Activated T-cell treated with anti-CD3 and anti-CD28 coated beads, Interleukin-2, amount 50 U/mL, for 1 hour (primary cell): Measurements from ENCODE around the gene TENT5C.
A peak's percentile ranks its signal among the peaks of the same experiment; 100 is the strongest.
"Not testable (repeated sequence)": the region's sequence is repeated elsewhere in the genome, so short reads cannot be mapped to it uniquely, and the experiment has no call there.

Experiments used
- DNase-seq: peaks from one replicate; pipeline ENCODE4 v3.0.0-alpha.2; 2020

The TENT5C gene

DNA sequence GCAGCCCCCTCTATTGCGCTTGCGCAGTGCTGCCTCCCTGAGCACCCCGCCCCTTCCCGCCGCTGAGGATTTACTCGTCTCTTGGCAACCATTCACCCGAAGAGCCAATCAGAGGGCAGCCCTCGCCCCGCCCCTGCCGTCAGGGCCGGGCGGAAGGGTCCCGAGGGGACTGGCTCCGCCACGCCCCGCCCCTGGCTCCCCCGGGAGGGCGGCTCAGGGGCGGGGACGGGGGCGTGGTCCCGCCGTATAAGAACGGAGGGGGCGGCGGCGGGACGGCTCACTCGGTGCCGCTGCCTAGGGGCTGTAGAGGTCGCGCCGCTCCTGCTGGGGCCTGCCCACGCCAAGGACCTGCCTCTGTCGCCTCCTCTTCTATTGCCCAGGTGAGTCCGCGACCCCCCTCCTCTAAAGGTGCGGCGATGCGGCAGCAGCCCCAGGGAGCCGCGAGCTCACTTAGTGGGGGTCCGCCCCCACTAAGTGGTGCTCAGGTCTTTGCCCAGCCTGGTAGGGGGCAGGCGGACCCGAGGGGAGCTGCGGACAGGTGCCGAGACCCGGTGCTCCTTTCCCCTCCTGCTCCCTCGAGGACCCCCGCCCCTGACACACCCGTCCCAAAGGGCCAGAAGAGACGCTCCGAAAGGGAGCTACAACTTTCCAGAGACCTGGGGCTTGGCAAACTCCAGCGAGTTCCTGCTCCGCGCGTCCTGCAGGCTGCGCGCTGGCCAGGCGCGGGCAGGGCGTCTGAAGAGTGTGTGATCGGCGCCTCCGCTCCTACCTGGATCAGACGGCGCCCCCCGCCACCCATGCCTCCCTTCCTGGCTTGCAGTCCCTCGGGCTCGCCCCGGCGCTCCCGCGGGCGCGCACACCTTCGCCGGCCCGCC, at the start of gene TENT5C:
Gene TENT5C, plus strand, starts transcription at position 275 of the 875 bp plus-strand sequence. CDS start 16,821 bp downstream, outside the sequence.
- peak; percentile 99 for DNase-seq

DNA sequence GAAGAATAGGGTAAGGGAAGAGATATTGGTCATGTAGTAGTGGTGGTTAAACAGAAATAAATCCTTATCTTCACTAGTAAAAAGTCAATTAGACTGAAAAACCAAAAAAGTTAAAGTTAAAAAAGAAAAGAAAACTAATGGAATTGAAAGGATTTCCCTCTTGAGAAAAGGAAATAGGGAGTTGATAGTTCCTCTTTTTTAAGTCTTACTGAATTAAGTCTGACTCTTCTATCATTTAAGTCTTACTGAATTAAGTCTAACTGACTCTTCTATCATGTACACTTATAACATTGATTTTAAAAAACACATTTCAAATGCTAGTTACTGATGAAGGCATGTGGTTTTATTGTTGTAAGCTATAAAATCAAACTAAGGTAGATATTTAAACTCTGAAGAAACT, 49.5 kb upstream of the TENT5C start:
- DNase-seq, result no peak

DNA sequence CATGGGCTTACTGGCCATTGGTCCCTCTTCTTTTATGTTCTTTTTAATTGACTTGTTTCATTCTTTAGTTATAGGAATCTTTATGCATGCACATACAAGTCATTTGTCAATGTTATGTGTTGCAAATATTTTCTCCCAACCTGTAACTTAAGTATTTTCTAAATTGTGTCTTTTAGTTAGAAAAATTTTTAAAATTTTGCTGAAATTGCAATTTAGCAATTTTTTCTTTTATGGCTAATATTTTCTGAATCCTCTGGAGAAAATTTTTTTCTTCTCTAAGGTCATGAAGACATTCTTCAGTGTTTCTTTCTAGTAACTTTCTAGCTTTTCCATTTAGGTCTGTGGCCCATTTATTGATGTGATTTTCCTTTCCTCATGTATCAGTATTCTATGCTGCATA, 48.9 kb upstream of the TENT5C start:
- no peak for DNase-seq

DNA sequence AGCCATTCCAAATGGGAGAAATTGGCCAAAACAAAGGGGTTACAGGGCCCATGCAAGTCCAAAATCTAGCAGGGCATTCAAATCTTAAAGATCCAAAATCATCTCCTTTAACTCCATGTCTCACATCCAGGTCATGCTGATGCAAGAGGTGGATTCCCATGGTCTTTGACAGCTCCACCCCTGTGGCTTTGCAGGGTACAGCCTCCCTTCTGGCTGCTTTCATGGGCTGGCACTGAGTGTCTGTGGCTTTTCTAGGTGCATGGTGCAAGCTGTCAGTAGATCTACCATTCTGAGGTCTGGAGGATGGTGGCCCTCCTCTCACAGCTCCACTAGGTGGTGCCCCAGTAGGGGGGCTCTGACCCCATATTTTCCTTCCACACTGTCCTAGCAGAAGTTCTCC, 47.4 kb upstream of the TENT5C start:
- DNase-seq, result not testable (repeated sequence)

DNA sequence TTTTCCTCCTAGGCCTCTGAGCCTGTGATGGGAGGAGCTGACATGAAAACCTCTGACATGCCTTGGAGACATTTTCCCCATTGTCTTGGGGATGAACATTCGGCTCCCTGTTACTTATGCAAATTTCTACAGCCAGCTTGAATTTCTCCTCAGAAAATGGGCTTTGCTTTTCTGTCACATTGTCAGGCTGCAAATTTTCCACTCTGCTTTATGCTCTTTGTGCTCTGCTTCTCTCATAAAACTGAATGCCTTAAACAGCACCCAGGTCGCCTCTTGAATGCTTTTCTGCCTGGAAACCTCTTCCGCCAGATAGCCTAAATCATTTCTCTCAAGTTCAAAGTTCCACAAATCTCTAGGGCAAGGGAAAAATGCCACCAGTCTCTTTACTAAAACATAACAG, 46.7 kb upstream of the TENT5C start:
- DNase-seq, result no peak

DNA sequence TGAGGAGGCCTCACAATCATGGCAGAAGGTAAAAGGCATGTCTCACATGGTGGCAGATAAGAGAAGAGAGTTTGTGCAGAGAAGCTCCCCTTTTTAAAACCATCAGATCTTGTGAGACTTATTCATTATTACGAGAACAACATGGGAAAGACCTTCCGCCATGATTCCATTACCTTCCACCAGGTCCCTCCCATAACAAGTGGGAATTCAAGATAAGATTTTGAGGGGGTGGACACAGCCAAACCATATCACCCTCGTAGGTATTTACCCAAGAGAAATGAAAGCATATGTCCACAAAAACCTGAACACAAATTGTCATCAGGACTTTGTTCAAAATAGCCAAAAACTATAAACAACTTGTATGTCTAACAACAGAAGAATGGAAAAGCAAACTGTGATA, 45.9 kb upstream of the TENT5C start:
- no peak for DNase-seq

DNA sequence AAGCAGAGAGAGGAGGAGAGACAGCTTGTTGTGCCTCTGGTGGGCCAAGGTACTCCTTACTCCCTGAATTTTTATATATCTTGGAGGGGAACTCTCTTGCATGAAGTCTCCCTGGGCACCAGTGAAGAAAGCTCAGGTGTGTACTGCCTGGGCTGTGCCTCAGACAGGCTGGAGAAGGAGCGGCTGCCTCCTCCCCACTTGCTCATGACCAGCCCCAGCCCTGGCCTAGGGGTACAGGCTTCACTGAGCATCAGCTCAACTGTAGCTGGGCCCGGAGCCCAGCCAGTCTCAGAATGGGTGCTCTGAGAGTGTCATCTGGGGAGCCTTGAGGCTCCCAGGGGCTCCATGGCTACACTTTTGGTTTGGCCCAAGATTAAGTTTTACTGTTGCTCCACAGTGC, 44.8 kb upstream of the TENT5C start:
- no peak for DNase-seq

DNA sequence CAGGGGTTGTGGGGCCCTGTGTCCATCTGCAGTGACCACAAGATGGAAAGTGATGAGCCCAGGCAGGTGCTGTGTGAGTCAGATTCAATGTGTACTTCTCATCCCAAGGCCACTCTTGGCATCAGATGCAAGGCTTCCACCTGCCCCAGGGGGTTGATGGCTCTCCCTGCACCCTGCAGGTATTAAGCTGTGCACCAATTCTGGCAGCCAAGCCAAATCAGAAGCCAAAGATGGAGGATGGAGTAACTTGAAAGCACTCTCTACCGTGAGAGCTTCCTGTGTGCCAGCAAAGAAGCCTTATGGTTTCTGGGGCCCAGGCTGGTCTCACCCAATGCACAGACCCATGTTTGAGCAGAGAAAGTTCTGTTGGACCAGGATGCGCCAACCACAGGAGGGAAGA, 44.3 kb upstream of the TENT5C start:
- DNase-seq, result no peak

DNA sequence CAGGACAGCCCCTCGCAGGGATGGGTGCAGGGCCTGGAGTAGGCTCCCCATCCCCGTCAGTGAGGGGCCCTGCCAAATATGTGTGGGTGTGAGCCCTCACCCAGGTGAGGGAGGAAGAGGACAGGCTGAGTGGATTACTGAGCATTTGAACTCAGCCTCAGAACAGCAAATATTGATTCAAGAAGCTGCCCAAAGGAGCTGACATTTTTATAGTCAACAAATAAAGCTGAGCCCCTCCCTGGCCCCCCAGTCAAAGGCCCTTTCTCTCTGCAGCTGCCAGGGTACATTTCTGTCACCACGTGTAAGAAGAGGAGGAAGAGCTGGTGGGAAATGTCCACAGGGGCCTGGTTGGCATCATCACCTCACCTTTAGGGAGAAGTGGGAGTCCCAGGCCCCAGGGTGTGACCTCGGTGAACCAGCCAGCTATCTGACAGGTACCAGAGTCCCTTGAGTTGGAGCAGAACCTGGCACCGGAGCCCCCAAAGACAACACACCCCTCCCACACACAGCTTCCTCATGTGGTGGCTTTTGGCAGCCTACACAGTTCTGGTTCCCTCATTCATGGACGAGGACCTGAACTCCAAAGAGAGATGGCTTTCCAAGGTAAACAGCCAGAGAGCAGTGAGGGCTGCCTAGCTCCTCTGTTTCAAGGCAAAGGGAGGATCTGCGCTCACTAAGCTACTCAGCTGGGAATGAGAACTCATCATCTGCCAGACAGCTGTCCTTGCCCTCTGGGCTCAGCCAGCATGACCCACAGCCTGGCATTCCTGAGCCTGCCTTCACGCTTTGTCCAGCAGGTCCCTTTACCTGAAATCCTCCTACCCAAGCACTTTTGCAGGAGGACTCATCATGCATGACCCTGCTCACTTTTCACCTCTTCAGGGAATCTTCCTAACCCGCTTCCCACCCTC, 43.0 kb upstream of the TENT5C start:
- DNase-seq, result no peak

DNA sequence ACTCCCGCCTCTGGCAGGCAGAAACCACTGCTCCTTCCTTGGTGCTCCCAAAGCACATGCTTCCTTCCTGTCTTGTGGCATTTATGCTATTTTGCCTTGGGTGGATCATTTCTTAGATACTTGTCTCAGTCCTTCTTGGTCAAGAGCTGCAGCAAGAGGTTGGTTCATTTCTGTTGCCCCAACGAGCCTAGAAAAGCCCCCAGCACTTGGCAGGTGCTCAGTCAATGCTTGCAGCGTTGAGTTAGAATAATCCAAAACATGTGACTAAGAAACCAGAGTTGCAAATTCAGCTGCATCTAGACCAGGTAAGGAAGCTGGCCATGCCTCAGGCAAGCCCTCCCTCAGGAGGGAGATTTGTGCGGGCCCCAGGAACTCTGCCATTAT, 42.4 kb upstream of the TENT5C start:
- DNase-seq, result no peak

DNA sequence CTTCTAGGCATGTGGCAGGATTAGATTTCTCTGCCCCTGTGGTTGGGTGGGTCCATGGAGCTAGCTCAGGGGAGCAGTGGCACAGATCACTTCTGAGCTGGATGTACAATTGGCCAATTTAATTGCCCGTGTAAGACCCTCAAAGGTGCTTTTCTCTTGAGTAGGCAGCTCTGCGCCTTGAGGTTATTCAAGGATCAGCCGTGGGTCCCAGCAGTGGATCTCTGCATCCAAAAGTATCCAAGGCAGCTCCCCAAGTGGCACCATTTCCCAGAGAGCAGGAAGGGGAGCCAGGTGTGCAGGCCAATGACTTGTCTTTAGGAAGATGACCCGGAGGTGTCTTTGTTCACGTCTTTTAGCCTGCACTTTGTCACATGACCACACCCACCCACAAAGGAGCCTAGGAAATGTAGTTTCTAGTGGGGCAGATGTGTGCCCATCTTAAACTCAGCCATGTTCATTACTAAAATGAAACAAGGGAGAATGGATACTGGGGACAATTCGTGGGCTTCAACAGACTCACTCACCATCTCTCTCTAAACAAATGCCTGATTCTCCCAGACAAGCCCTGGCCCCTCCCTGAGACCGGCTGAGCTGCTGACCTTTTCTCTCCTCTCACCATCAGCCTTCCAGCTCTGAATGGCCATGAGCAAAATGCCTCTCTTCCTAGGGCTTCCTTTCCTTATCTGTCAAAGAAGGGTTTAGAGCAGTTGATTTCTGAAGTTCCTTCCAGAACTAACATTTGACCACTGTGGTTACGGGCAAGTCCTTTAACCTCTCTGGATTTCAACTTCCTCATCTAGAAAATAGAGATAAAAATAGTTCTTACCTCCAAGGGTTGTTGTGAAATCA, 41.4 kb upstream of the TENT5C start:
- DNase-seq, result no peak

DNA sequence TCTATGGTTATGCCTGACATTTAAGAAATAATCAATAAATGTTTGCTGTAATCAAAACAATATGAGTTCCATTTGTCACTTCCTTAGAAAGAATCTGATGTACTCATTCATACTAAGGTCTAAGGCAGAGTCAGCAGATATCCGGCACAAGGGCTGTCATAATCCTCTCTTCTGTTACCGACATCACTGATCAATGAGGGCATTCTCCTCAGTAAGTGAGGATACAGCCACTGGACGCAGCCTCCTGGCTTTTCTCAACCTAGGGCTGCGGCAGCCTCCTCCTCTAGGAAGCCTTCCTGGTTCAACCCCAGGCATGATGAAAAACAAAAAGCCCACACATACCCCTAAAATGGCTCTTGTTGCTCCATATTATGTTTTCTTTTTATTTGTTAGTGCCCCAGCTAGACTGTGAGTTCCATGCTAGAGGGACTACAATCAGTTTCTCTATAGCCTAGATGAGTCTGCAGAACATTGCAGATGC, 40.7 kb upstream of the TENT5C start:
- DNase-seq, result no peak

DNA sequence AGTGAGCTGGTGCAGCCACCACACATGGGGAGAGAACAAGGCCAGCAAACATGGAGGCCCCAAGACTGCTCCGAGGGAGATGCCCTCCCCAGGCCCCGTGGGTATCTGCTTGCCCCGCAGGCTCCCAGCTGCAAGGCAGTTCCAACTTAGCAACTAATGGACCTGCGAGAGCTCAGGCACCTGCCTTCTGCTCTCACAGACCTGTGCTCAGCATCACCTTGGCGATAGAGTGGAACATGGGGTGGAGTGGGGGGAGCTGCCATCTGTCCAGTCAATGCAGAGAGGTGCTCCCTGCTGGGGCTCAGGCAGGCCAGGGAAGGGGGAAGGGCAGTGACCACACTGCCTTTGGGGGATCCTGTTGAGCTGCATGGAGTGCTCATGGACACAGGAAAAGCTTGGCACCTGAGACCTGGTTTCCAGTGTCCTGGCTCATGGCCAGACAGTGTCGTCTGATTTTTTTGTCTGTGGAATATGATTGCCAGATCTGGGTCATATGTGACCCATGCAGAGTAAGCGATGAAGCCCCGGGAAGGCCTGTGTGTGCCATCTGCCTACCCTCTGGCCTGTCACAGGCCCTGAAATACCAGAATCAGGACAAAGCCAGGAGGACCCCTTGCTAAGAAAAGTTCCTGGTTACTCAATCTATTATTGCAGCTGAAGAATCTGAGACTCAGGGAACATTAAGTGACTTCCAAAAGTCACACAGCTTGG, 39.9 kb upstream of the TENT5C start:
- DNase-seq, result no peak

DNA sequence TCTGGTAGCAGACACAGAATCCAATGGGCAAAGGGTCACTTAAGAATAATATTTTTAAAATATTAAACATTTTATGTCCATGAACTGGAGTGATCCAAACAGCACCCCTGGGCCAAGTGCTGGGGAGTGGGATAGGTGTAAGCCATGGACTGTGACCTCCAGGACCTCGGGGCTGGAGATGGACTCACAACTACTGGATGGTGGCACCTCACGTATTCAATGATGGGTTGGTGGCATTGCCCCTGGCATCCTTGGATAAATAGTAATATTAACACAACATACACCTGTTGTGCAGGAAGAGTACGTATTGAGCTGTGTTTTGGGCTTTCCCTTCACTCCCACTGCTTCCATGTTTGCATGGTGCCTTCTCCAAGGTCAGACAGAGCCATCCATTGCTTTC, 39.3 kb upstream of the TENT5C start:
- no peak for DNase-seq

DNA sequence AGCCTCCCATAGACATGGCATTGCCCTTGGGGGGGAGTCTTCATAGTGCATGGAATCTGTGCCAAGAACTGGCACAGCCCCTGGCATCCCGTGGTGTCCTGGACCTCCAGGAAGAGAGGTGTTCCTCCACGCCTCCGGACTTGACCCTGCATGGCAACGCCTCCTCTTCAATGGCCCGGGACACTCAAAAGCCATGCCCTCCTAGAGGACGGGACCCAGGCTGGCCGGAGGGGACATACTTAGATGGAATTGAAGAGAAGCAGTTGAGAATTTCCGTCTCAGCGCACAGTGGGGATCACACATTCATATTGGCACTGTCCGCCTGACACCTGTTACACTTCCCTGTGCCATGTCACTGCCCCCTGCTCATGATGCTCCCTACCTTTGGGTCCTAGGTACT, 38.4 kb upstream of the TENT5C start:
- no peak for DNase-seq

DNA sequence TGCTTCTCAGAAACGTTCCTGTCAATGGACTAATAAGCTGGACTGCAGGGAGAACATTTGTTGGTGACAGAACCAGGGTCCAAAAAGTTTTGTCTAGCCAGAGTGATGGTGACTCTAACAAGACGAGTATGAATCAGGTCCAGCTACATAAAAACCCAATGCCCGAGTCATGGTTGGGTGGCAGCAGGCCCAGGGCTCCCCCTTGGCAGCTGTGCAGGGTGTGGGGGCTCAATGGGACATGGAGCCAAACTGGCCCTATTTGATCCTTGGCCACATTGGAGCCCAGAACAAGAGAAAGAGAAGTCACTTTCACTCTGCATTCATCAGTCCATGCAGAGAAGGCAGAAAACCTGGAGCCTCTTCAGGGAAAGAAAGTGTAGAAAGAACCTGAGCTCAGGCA, 37.9 kb upstream of the TENT5C start:
- no peak for DNase-seq

DNA sequence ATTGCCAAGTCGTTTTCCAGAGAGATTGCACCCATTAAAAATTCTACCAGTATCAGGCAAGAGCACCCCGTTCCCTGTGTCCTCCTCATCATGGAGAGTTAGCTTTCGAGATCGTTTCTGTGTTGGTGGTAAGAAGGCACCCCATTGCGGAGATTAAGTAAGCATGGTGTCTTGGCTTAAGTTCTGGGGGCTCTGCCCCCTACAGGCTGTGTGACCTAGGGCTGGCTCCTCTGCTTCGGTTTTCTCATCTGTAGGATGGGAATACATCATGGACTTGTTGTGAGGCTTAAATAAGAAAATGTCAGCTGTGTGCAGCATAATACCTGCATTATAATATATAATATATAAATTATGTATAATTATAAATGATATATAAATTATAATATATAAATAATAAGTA, 36.8 kb upstream of the TENT5C start:
- no peak for DNase-seq

DNA sequence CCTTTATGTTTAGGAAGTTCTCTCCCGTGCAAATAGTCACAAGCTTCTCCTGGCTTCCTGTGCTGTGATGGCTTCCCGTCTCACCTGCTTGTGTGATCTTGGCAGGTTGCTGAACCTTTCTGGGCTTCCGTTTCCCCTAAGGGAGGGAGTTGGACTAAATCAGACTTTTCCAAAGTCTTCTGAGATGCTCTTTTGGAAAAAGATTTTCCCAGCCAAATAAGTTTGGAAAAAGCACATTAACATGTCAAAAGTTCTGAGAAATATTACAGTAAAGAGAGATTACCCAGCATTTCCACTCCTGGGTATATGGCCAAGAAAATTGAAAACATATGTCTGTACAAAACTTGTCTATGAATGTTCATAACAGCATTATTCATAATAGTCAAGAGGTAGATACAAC, 36.0 kb upstream of the TENT5C start:
- DNase-seq, result no peak

DNA sequence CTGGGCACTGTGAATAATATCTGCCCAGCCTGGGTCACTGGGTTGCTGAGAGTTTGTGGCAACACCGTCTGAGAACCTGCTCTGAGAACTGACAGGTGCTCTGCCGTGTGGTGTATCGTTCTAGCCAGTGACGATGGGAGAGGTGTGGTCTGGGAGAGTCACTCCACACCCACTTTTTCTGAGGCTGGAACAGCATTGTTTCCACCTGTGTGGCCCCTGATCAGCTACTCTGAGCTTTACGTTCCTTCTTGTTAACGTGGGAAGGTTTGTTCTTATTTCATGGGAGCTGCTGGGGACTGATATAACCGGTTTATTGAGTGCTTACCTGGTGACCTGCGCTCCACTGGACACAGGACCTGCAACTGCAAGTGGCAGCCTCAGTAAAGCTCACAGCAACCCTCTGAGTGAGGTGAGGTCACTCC, 34.8 kb upstream of the TENT5C start:
- no peak for DNase-seq

DNA sequence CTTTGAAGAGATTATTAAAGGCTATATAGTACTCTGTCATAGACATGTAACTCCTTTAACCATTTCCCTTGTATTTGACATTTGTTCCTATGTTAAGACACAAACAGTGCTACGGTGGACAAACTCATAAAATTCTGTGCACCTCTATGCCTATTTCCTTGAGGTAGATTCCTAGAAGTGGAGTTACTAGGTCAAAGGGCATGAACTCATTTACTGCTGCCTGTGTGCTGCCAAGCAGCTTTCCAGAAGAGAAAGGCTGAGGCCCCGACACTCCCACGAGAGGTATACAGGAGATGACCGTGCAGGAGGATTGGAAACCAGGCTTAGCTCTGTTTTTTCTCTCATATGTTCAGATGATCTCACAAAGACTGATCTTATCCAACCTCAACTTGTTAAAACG, 34.4 kb upstream of the TENT5C start:
- DNase-seq, result no peak

DNA sequence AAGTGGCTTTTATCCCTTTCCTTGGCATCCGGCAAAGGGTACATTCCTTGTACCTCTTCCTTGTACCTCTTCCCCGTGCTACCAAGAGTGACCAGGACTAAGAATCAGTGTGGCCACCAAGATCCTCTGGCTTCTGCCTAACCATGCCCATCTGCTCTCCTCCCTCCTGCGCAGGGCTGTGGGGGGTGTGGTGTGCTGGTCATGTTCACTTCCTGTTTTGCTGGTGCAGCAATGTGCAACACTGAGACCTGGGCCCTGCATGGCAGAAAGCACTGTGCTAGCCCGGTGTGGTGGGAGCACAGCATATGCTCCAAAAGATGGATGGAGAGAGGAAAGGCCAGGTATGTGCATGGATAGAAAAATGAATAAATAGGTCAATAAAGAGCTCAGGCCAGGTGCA, 33.3 kb upstream of the TENT5C start:
- DNase-seq, result peak; percentile 29

DNA sequence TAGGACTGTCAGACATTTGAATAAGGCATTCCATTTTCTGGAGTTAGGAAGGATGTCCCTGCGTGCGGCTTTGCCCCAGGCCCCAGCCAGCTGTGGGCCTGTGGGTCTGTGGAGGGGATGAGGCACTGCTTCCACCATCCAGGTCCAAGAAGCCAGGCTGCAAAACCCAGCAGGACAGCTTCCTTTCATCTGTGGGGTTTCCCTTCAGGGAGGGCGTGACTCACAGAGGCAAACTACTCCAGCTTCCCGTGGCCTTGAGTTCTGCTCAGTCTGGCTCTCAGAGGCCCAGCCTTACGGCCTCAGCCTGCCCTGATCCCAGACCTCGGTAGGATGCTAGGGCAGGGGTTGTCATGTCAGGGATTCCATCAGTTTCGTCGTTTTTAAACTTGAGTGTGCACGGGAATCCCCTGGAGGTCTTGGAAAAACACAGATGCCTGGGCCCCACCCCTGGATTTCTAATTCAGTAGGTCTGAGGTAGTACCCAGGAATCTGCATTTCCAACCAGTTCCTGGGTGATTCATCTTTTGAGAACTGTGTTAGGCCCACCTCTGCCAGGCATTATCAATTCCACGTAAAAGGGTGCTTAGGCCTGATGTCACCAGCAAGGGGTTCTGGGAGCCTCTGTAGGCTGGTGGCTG, 32.3 kb upstream of the TENT5C start:
- no peak for DNase-seq
